Measurements from ENCODE around the gene NMT1. TPM values are rescaled to one million over a fixed set of nuclear protein-coding genes. Genes with fewer than 3 reads are reported as not detected.
A peak's percentile ranks its signal among the peaks of the same experiment; 100 is the strongest.

NMT1 gene
- total RNA-seq, 1 experiment from 2014 or later: 132 TPM

GRCh38 chr17:45144199-45145034 lies 83.3 kb downstream of the NMT1 start:
- Histone ChIP-seq H3K27ac (no peak overlapping the region), H3K9me2 (ENCODE audit: insufficient read depth) (no peaks in the 10 kb centered on the region), H2AFZ (no peak overlapping the region), H3K9me3 (ENCODE audit: insufficient read depth, low read depth) (no peaks in the 10 kb centered on the region), H3K79me2 (ENCODE audit: low read depth) (peaks cover 18% of the 10 kb centered on the region), H3K27me3 (ENCODE audit: insufficient read depth, low read depth) (no peaks in the 10 kb centered on the region), H3K4me1 (replicated peaks; ENCODE audit: insufficient read depth) (peaks cover 11% of the 10 kb centered on the region), H3K4me2 (no peak overlapping the region), H3F3A (ENCODE audit: insufficient read depth, low read depth) (peaks cover 38% of the 10 kb centered on the region), H4K20me1 (ENCODE audit: insufficient read depth) (no peaks in the 10 kb centered on the region), H3K4me3 (no peak overlapping the region), H3K36me3 (ENCODE audit: low read depth) (no peaks in the 10 kb centered on the region)
- no TSS peak for BruUV-seq (replicated peaks)
- TF ChIP-seq CTCF (conservative IDR thresholded peaks at IDR 0.05): no peak
- no peak for TF ChIP-seq EZH2 (IDR thresholded peaks at IDR 0.05; ENCODE audit: low read depth)
- ChIA-PET POLR2A (ENCODE audit: unreplicated experiment) (interaction anchor here (0.6 kb wide), 1 partner anchor 53 kb away, joined by 14 read pairs; no protein-coding TSS in a partner anchor), CTCF (interaction anchor here (0.6 to 1.0 kb wide), 2 partner anchors 9 kb away, joined by 3 to 5 read pairs; partner anchors contain the start of gene ACBD4)
- intact Hi-C loops (cut with micrococcal nuclease; ENCODE audit: unreplicated experiment): loop anchor here (5.0 kb wide), 2 partner anchors 228 to 283 kb away; no protein-coding TSS in a partner anchor
- no peak for DNase-seq

- Histone ChIP-seq H3F3A (ENCODE audit: insufficient read depth, low read depth) (peaks cover 40% of the 10 kb centered on the region), H3K9me2 (ENCODE audit: insufficient read depth) (no peaks in the 10 kb centered on the region), H4K20me1 (ENCODE audit: insufficient read depth) (no peaks in the 10 kb centered on the region), H2AFZ (no peak overlapping the region), H3K27ac (no peak overlapping the region), H3K4me3 (no peak overlapping the region), H3K4me2 (no peak overlapping the region), H3K79me2 (ENCODE audit: low read depth) (peaks cover 24% of the 10 kb centered on the region), H3K36me3 (ENCODE audit: low read depth) (0 out of 2 replicates have a peak, but pooled peaks cover 3% of the 10 kb centered on the region), H3K27me3 (ENCODE audit: insufficient read depth, low read depth) (no peaks in the 10 kb centered on the region), H3K9me3 (ENCODE audit: insufficient read depth, low read depth) (no peaks in the 10 kb centered on the region), H3K4me1 (replicated peaks; ENCODE audit: insufficient read depth) (peaks cover 11% of the 10 kb centered on the region)
- TF ChIP-seq EZH2 (IDR thresholded peaks at IDR 0.05; ENCODE audit: low read depth) (no peak), CTCF (conservative IDR thresholded peaks at IDR 0.05) (no peak)
- POLR2A ChIA-PET (ENCODE audit: unreplicated experiment): interaction anchor here (0.6 kb wide), 1 partner anchor 52 kb away, joined by 14 read pairs; no protein-coding TSS in a partner anchor
- no TSS peak for BruUV-seq (replicated peaks)
- CTCF ChIA-PET: interaction anchor here (0.6 kb wide), 2 partner anchors 10 to 104 kb away, joined by 3 to 5 read pairs; no protein-coding TSS in a partner anchor
- intact Hi-C loops (cut with micrococcal nuclease; ENCODE audit: unreplicated experiment): loop anchor here (5.0 kb wide), 2 partner anchors 227 to 282 kb away; no protein-coding TSS in a partner anchor
- no peak for DNase-seq
These were observed 83.9 kb downstream of the NMT1 start for GRCh38 chr17:45145035-45145389.

GRCh38 chr17:45146166-45146565 lies 85.0 kb downstream of the NMT1 start:
- POLR2A ChIA-PET (ENCODE audit: unreplicated experiment): interaction anchor here (0.7 kb wide), 1 partner anchor 165 kb away, joined by 5 read pairs; no protein-coding TSS in a partner anchor
- H3K36me3 ChIP-seq (ENCODE audit: low read depth): peaks cover 12% of the 10 kb centered on the region; the same call in 1 of the 2 replicates
- CTCF ChIA-PET: no interaction called here
- H4K20me1 ChIP-seq (ENCODE audit: insufficient read depth): no peaks in the 10 kb centered on the region
- no TSS peak for BruUV-seq (replicated peaks)
- H3F3A ChIP-seq (ENCODE audit: insufficient read depth, low read depth): peaks cover 40% of the 10 kb centered on the region
- peak overlapping the region; percentile 73; the same call in 1 of the 2 replicates for H3K4me3 ChIP-seq
- H3K4me2 ChIP-seq: peak overlapping the region; percentile 70
- intact Hi-C loops (cut with micrococcal nuclease; ENCODE audit: unreplicated experiment): loop anchor here (5.0 kb wide), 2 partner anchors 226 to 281 kb away; no protein-coding TSS in a partner anchor
- H3K4me1 ChIP-seq (replicated peaks; ENCODE audit: insufficient read depth): peaks cover 11% of the 10 kb centered on the region
- H3K9me2 ChIP-seq (ENCODE audit: insufficient read depth): no peaks in the 10 kb centered on the region
- H2AFZ ChIP-seq: no peak overlapping the region
- H3K27ac ChIP-seq: peak overlapping the region; percentile 92
- no peaks in the 10 kb centered on the region for H3K9me3 ChIP-seq (ENCODE audit: insufficient read depth, low read depth)
- peaks cover 35% of the 10 kb centered on the region for H3K79me2 ChIP-seq (ENCODE audit: low read depth)
- no peaks in the 10 kb centered on the region for H3K27me3 ChIP-seq (ENCODE audit: insufficient read depth, low read depth)
- TF ChIP-seq EZH2 (IDR thresholded peaks at IDR 0.05; ENCODE audit: low read depth) (no peak), CTCF (conservative IDR thresholded peaks at IDR 0.05) (no peak)
- DNase-seq: no peak
